ENCODE results near the gene ABCC5.

ABCC5 gene

DNA sequence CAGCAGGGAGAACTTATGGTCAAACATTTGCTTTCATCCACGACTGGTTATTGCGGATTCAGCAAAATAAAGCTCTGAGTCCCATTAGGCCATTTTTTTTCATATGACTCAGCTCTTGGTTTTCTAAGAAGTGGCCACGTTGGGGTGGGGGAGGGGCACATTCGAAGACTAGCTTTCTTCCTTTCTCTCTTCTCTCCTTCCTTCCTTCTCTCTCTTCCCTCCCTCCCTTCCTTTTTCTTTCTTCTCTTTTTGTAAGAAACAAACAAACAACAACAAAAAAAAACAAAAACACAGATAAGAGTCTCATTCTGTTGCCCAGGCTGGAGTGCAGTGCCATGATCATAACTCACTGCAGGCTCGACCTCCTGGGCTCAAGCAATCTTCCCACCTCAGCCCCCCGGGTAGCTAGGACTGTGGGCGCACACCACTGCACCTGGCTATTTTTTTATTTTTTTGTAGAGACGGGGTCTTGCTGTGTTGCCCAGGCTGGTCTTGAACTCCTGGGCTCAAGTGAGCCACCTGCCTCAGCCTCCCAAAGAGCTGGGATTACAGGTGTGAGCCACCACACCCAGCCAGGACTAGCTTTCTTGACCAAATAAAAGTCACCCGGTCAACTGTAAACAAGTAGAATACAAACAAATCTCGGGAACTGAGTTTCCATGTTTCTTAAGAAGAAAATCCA, 41.6 kb downstream of the ABCC5 start:
- DNase-seq (ENCODE audit: low read depth): no peak

DNA sequence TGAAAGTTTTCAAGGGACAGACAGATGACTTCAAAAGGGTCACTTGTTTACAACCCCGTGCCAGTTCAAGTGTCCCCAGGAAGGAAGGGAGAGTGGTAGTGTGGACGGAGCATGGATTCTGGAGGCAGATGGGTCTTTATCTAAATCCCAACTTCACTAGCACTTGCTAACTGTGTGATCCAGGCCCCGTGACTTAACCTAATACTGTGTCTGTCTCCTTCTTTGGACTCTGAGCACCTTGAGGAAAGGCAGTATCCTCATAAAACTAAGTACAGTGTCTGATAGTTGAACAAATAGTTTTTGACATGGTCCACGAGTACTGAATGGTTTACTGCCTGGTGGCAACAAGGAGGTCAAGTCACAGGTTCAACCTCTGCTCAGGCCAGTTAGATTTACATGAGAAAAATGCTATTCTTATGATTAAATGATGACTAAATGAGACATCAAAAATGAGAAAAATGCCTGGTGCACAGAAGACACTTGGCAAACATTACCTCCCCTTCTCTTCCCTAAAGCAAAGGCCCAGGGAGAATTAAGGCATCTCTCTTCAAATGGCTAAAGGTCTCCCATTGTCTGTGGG, 48.9 kb downstream of the ABCC5 start:
- DNase-seq (ENCODE audit: low read depth): no peak

DNA sequence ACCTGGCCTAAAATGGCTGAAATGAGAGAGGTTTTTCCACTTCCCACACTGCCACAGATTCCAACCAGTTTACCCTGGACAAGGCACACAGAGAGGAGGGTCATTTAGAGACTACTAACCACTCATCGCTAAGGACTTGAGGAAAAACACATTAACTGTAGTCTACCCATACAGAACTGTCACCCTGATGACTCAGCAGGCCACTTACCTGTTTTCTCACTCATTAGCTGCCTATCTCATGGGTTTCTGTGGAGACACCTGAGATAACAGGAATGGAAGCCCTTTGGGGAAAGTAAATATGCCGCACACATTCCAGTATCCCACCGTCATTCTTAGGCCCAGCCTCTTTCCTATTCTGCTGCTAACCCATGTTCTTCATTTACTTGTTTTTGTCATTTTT, 50.0 kb downstream of the ABCC5 start:
- DNase-seq (ENCODE audit: low read depth): no peak

DNA sequence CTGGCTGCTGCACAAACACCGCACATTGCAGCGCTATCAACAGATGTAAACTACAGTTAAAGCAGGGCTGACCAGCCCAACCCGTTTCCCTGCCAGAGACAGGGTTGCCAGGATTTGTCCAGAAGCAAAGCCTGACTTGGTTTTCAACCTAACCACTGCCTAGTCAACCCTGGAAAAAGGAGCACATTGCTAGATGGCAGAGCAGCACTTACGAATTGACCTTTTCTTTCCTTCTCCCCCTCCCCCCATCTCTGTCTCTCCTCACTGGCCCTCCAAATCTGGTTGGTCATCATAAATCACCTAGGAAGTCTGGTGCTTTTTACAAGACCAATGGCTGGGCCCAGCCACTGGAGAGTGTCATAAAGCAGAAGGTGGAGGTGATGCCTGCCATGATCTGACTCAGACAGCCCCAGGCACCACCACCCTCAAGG, 51.3 kb downstream of the ABCC5 start:
- no peak for DNase-seq (ENCODE audit: low read depth)

- DNase-seq (ENCODE audit: low read depth): no peak
These were observed 54.9 kb downstream of the ABCC5 start for GRCh38 chr3:183962807-183963206.

DNA sequence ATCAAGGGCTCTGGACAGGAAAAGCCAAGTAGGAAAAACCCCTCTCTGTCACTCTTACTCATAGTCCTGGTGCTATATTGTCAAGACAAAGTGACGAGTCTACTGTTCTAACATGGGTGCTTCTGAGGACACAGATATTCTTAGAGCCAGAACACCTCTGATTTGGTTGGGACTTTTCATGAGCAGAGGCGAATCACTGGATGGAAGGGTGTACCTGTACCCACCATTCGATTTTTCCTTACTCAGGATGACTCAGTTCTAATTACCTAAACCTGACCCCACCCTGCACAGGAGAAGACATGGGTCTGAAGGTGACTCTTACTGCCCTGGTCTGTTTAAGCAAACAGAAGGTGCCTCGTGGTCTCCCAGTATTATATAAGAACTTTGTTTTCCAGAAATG, 58.5 kb downstream of the ABCC5 start:
- no peak for DNase-seq (ENCODE audit: low read depth)

GRCh38 chr3:183958775-183959174, 58.9 kb downstream of the ABCC5 start:
- DNase-seq (ENCODE audit: low read depth): no peak

DNA sequence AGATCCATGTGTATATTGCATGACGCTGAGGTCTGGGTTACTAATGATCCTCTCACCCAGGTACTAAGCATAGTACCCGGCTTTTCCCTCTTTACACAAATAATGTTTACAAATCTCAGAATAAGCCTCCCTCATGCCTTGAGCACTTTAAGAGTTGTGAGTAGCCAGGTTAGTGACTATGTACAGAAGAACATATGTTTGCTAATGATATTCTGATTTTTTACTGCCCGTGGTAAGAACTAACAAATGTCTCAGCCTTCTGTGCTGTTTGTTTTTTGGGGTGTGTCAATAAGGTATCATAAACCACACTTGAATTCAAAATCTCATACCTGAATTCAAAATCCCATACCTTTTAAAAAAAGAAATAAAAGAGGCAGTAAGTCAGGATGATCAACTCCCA, 59.5 kb downstream of the ABCC5 start:
- no peak for DNase-seq (ENCODE audit: low read depth)

DNA sequence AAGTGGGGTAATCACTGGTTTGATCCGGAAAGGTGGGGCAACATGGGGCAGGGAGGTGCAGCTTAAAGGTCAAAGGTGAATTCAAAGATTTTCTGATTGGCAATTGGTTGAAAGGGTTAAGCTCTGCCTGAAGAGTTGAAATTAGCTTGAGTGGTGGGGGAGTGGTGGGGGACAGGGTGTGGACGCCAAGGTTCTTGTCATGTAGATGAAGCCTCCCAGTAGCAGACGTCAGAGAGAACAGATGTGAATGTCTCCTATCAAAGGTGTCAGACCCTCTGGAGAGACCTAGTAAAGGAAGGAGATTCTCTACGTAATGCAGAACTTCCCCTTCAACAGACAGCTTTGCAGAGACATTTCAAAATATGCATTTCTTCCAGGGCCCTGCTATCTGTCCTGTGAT, 62.8 kb downstream of the ABCC5 start:
- DNase-seq (ENCODE audit: low read depth): no peak

DNA sequence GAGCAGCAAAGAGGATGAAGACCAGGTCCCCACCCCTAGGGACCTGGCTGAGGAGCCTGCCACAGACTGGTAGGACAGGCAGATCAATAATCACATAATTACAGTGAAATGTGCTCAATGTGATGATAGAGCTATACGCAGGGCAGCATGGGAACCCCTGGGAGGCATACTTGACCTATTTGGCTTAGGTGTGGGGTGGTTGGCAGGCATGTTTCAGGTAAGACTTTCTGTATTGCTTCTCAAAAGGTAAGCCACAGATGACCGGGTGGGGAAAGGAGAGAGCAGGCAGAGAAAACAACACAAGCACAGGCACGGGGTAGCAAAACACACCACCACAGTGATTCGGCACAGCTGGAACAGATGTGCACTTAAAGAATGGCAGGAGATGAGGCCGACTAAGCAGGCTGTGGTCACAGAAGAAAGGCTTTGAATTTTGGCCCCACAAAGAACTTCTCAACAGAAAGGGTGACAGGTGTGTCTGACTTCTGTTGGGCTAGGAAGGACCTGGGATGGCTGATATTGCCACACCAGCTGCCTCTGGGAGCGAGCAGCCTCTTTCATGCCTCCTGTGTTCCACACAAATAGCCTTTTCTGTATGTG, 64.1 kb downstream of the ABCC5 start:
- DNase-seq (ENCODE audit: low read depth): no peak

DNA sequence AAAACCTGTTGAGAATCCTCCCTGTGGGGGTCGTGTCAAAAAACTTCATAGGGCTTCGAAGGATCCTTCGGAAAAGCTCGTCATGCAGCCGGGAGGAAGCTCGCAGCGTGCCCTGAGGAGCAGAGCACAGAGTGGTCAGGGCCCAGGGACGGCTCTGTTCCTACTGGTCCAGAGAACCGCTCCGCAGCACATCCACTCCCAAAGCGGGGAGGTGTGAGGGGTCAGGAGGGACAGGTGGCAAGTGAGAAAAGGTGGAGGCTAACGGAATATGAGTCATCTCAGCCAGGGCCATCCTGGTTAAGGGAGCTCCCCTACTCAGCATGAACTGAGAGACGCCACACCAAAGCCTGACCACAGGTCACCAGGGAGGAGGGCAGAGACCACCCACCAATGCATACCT, 66.2 kb downstream of the ABCC5 start:
- no peak for DNase-seq (ENCODE audit: low read depth)

- DNase-seq (ENCODE audit: low read depth): no peak
These were observed 68.0 kb downstream of the ABCC5 start for GRCh38 chr3:183949690-183950089.

GRCh38 chr3:183946037-183946436, 71.6 kb downstream of the ABCC5 start:
- no peak for DNase-seq (ENCODE audit: low read depth)

- no peak for DNase-seq (ENCODE audit: low read depth)
These were observed 72.9 kb downstream of the ABCC5 start for GRCh38 chr3:183944775-183945174.

- DNase-seq (ENCODE audit: low read depth): no peak
These were observed 73.9 kb downstream of the ABCC5 start for GRCh38 chr3:183943739-183944138.

DNA sequence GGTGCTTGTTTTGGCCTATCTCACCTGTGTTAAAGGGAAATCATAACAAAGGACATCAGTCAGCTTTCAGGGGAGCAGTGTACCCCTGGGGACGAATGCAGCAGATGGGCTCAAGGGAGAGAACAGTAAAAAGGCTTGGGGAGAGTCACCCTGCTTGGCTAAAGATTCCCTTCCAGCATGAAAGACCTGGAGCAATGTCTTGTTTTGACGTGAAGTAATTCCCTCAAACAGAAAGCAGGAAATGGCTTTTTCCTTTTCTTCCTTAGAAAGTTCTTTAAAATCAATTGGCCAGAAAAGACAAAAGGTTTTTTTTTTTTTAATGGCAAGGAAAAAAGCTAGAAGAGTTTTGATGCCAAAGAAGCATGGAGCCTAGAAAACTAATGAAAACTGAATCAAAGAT, 76.5 kb downstream of the ABCC5 start:
- no peak for DNase-seq (ENCODE audit: low read depth)

DNA sequence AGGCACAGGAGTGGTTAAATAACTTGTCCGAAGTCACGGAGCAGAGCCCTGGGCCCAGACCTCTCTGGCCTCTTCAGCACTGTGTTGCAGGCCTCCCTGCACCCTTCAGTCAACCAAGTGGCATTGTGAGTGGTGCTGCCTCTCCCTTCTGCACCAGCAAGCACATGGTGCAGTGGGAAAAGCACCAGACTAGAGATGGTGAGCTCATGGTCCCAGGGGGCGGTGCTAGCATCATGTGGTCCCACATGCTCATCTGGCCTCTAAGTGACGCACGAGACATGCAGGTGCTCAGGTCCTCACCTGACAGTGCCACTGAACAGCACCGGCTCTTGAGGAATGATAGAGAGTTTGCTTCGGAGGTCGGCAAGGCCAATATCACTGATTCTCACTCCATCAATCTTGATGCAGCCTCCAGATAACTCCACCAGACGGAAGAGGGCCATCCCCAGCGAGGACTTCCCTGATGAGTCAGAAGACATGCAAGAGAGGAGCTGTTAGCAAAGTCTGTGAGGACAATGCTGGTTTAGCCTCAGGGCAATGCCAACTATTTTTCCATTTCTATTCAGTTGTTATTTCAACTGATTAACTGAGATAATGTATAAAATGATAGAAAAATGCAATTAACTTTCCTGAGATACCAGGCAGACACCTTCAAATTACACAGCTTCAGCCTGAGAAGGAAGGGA, 79.9 kb downstream of the ABCC5 start:
- no peak for DNase-seq (ENCODE audit: low read depth)

DNA sequence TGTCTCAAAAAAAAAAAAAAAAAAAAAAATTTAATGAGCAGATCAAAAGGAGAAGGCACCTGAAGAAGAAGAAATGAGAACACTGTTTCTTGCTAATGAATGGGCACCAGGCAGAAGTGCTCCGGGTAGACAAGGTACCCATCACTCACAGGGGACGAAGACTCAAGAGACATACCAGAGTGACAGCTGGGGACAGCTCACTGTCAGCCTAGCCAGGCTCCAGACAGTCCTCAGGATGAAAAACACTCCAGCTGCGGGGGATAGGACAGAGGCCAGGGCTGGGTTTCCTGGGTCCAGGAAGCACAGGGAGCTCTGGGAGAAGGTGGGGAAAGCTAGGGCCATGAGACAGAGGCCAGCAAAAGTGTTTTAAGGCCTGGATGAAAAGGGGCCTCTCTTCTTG, 84.5 kb downstream of the ABCC5 start:
- no peak for DNase-seq (ENCODE audit: low read depth)

DNA sequence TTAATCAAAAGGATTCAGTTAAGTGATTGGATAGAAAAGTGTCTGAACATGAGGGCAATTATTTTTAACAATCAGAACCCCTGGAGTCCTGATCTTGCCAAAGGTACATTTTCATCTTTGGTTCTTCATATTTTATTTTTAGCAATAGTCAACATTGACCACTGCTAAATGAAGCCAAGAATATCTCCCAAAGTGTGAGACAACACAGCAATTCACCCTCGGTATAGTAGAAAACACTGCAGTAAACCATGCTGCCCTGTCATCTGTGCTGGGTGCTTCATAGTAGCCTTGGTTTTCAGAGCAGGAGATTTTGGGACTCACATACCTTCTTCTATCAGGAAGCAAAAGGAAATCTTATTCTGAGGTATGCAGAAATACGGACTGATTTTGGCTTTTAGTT, 85.8 kb downstream of the ABCC5 start:
- no peak for DNase-seq (ENCODE audit: low read depth)

GRCh38 chr3:183930086-183930485, 87.6 kb downstream of the ABCC5 start:
- no peak for DNase-seq (ENCODE audit: low read depth)

GRCh38 chr3:183927059-183927458, 90.6 kb downstream of the ABCC5 start:
- DNase-seq (ENCODE audit: low read depth): no peak

GRCh38 chr3:183924956-183925355, 92.7 kb downstream of the ABCC5 start:
- no peak for DNase-seq (ENCODE audit: low read depth)

DNA sequence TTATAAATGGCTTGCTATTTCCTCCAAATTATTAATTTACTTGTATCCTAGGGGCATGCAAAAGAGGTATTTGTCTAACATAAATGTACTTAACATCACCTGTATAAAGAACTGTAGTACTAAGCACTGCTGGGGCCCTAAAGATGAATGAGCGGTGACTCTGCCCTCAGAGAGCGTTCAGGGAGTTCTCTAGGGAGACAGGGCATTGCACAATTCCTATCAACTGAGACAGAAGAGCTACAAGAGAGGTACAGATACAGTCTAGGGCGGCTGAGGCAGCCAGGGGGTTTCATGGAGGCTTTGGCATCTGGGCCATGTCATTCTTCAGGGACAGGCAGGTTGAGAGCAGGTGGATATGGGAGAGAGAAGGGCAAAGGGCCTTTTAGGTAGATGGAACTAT, 93.1 kb downstream of the ABCC5 start:
- no peak for DNase-seq (ENCODE audit: low read depth)

Data from stimulated activated CD8-positive, alpha-beta memory T cell treated with anti-CD3 and anti-CD28 coated beads, Interleukin-12 subunit alpha, Interleukin-12 subunit beta, amount 100 ng/mL, for 1 hour (primary cell).